ENCODE results near the gene GOLGA6C.
"Not testable (repeated sequence)": the region's sequence is repeated elsewhere in the genome, so short reads cannot be mapped to it uniquely, and the experiment has no call there.

Gene GOLGA6C

GRCh38 chr15:75258034-75258433 lies at the start of gene GOLGA6C:
Gene GOLGA6C, plus strand, starts transcription at chr15:75258334. Its CDS starts 265 bp downstream, at chr15:75258599.
- DNase-seq, result not testable (repeated sequence)

GRCh38 chr15:75208501-75209288 lies 49.4 kb upstream of the GOLGA6C start:
- no peak for DNase-seq

GRCh38 chr15:75209289-75209676 lies 48.9 kb upstream of the GOLGA6C start:
- DNase-seq, result no peak

GRCh38 chr15:75210811-75211230 lies 47.3 kb upstream of the GOLGA6C start:
- DNase-seq, result no peak

- no peak for DNase-seq
Observed at GRCh38 chr15:75211436-75212199, 46.5 kb upstream of the GOLGA6C start.

GRCh38 chr15:75212200-75212858 lies 45.8 kb upstream of the GOLGA6C start:
- no peak for DNase-seq

GRCh38 chr15:75213212-75213767 lies 44.8 kb upstream of the GOLGA6C start:
- no peak for DNase-seq

GRCh38 chr15:75213768-75214221 lies 44.3 kb upstream of the GOLGA6C start:
- no peak for DNase-seq

- no peak for DNase-seq
Observed at GRCh38 chr15:75214293-75215096, 43.6 kb upstream of the GOLGA6C start.

- no peak for DNase-seq
Observed at GRCh38 chr15:75215107-75216004, 42.8 kb upstream of the GOLGA6C start.

- DNase-seq, result no peak
Observed at GRCh38 chr15:75217012-75217411, 41.1 kb upstream of the GOLGA6C start.

- DNase-seq, result not testable (repeated sequence)
Observed at GRCh38 chr15:75217574-75217973, 40.6 kb upstream of the GOLGA6C start.

- DNase-seq, result not testable (repeated sequence)
Observed at GRCh38 chr15:75219507-75219929, 38.6 kb upstream of the GOLGA6C start.

GRCh38 chr15:75223688-75224087 lies 34.4 kb upstream of the GOLGA6C start:
- DNase-seq, result no peak

GRCh38 chr15:75224281-75224680 lies 33.9 kb upstream of the GOLGA6C start:
- no peak for DNase-seq

- not testable (repeated sequence) for DNase-seq
Observed at GRCh38 chr15:75225102-75225836, 32.9 kb upstream of the GOLGA6C start.

- no peak for DNase-seq
Observed at GRCh38 chr15:75225951-75226732, 32.0 kb upstream of the GOLGA6C start.

- DNase-seq, result not testable (repeated sequence)
Observed at GRCh38 chr15:75227112-75227511, 31.0 kb upstream of the GOLGA6C start.

- no peak for DNase-seq
Observed at GRCh38 chr15:75227663-75228280, 30.4 kb upstream of the GOLGA6C start.
